GM21360 (cell line): ENCODE data around the gene MSI2.

Experiments
- ATAC-seq: cut with Tn5 transposase; IDR thresholded peaks from one replicate; pipeline ENCODE4 v1.9.1; 2021; ENCODE audit warnings: mild to moderate bottlenecking, moderate library complexity; ENCODE audit not compliant: unreplicated experiment

Gene MSI2

GRCh38 chr17:57548421-57549410 lies 292.4 kb downstream of the MSI2 start:
- ATAC-seq: no peak

DNA sequence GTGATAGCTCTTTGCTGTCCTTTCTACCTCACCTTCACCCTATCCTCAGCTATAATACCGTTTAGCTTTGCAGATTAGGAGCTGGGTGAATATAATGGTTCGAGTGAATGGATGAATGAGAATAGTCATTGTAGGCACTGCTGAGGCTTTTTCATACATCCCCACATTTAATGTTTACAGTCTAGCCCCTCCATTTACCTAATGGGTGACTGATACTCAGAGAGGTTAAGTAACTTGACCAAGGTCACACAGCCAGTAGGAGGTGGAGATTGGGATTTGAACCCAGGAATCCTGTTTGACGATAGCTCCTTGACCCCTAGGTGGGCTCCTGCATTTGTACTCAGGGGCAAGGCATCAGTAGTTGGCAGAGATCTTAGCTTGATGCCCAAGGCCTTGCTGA lies 293.1 kb downstream of the MSI2 start:
- ATAC-seq: no peak

GRCh38 chr17:57550016-57550415 lies 293.7 kb downstream of the MSI2 start:
- no peak for ATAC-seq

DNA sequence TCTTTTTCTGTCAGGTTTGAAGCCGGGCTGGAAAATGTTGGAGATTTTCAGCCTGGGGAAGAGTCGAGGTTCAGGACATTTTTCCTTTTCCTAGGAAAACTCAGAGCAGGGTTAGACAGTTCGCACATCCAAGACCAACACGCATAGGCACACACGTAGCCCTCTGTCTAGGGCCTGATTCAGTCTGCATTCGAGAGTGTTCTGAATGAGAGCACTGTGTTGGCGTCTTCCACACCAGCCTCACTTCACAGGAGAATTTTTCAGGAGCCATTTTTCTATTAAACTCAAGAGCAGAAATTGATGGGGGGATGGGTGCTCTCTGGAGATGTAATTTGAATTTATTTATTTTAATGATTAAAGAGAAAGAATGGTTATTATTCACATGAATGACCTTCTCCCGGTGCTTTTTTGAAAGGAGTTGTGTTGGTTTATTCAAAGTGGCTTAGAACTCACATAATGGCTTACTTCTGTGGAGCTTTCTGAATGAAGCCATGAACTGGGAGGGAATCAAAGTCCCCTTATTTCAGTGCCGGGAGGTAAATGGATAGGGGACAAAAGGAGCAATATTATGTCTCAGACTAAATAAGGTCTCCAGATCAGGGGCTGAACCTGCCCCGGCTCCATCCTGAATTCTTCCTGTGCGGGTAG lies 294.5 kb downstream of the MSI2 start:
- no peak for ATAC-seq

- peak; percentile 44 for ATAC-seq
These were observed 295.2 kb downstream of the MSI2 start for GRCh38 chr17:57551321-57552079.

DNA sequence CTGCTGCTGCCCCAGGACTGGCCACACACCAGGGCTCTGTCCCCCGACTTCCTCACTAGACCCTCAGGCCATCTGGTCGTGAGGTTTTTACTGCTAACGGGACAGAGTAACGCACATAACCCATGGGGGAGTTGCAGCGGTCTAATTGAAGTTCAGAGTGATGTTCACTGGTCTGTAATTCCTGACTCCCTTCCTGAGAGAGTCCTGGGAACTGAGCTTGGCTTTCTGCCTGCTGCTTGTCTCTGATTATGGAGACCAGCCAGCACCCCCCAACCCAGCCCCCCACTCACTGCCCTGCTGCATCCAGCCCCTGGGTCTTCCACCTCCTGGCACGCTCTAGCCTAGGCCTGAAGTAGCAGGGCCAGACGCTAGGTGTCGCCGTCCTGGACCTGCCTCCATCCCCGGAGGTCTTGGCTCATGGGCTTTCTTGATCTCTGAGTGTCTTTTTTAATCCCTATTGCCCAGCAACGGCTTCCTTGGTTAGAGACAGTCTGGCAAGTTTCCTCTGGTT lies 295.8 kb downstream of the MSI2 start:
- peak; percentile 50 for ATAC-seq

DNA sequence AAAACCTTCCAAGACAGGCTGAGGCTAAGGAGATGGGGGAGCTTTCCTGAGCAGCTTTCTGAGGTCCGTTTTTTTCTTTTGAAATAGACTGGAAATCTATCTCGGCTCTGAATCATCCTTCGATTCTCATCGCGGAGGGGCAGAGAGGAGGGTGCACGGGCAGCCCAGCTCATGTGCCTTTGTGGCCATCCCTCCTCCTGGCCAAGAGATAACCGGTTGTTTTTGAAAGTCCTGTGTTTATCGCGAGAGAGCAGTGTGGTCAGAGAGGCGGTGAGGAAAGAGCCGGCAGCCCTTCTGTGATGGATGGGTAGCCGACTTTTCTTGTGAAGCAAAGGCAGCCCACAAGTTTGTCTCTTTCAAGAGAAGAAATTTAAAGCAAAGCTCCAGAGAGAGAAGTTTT lies 297.2 kb downstream of the MSI2 start:
- no peak for ATAC-seq

DNA sequence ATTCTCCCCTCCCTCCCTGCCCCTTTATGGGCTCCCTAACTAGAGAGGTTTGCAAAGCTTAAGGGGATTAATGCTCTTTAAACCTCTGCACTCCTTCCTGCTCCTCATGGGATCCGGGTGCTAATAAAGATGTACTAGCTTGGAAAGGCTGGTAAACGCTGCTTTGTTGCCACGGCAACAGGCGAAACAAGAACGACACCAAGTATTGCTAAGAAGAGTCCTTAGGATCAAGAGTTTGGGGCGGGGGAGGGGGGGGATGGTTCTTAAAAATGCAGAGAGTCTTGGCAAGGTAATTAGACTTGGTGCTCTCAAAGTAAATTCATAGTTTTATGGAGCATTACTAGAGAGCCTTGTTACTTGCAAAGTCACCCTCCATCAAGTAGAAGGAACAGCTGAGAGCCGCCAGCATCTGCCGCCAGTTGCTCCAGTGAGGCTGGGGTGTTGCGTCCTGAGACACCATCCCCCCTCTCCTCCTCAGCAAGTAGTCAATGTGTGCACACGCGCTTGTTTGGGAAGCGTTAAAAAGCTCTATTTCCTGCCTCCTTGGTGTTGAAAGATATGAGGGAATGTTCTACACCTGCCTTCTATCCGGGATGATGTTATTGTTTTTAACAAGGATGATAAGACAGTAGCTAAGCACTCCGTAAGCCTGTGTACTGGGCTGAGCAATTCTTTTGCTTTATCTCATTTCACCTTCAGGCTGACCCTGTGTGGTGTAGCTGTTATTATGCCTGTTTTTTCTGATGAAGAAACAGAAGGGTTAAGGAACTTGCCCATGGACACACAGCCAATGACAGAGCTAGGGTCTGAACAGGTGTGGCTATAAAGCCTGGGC lies 297.9 kb downstream of the MSI2 start:
- ATAC-seq: no peak

GRCh38 chr17:57554826-57555635 lies 298.7 kb downstream of the MSI2 start:
- no peak for ATAC-seq

DNA sequence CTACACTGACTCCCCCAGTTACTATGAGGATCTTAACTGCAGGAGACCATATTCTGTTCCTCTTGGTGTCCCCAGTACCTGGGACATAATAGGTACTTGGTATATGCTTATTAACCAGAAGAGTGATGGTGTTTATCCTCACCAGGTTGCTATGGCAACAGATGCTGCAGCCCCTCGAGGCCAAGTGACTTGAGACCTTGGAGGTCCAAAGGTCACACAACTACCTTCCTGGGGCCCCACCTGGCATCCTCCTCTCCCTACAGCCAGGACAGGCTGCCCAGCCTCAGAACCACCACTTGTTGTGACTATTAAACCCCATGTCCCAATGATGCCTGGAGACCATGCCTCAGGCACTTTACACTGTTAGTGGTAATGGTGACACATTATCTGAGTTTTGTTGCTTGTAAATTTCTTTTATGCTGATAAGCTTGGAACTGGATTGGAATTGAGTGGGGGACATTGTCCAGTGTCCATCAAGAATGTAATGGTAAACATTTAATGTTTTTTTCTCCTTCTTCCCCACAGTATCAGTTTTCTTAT lies 299.4 kb downstream of the MSI2 start:
- ATAC-seq: no peak

DNA sequence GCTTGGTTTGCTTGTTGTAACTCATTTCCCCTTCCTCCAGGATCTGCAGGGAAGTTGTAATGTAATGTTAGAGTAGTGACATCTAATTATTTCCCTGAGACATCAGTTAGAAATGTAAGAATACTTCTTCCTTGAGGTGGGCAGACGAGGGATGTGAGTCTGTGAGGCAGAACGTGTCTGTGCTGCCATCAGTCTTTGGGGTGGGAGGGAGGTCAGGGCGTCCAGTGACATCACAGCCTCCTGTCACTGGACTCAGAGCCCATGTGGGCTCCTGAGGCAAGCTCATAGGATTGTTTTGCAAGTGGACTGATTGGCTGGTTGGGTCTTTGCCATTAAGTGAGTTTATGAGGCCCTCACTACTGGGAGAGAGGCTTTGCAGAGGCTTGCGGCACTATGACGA lies 300.0 kb downstream of the MSI2 start:
- no peak for ATAC-seq

GRCh38 chr17:57556977-57557376 lies 300.7 kb downstream of the MSI2 start:
- no peak for ATAC-seq

DNA sequence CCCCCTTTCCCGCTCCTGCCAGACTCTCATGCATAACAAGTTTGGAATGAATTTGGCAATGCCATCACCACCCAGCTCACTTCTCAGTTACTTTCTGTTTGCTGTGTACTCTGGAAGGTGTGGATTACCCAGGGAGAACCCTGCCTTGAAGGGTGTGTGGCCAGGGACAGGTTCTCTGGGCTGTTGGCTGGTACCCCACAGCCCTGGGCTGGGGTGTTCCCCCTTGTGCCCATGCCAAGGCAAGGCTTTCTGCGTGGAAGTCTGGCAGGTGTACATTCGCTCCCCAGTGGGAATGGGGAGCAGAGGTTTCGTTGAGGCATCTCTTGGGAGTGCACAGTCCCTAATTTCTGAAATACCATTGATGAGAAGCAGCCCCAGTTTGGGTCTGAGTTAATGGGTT lies 301.1 kb downstream of the MSI2 start:
- no peak for ATAC-seq

DNA sequence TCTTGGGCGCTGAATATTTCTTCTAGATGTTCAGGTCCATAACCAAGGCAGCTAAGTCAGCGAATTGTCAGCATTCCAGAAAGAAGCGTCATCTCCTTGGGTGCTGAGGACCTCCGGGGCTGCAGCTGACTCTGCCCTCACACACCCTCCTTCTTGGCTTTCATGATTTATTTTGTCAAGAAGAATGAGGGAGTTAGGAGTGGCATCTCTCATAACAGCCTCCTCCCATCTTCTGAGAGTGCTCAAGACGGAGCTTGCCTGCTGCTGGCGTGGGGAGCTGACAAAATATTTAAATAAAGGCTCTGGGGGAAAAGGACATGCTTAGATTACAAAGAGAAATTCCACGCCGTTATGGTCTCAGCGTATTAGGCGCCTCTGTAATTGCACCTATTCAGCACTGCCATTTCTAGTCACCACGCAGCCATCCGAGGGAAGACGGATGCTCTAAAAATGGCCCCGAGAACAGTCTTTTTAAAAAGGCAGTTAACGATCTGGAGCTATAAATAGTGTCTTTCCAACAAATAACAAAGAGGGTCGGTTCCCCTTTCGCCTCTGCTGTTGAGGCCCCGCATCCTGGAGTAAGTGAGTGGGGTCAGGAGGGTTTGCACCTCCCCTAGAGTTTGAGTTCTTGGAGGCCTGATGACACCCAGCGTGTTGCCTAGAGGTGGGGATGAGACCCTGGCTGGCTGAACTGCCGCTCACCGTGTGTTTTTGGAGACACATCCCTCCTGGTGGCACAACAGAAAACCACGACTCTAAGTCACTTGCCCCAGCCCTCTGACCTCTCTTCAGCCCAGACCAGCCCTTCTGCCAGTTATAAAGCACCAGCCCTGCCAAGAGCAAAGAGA lies 301.7 kb downstream of the MSI2 start:
- ATAC-seq: no peak

DNA sequence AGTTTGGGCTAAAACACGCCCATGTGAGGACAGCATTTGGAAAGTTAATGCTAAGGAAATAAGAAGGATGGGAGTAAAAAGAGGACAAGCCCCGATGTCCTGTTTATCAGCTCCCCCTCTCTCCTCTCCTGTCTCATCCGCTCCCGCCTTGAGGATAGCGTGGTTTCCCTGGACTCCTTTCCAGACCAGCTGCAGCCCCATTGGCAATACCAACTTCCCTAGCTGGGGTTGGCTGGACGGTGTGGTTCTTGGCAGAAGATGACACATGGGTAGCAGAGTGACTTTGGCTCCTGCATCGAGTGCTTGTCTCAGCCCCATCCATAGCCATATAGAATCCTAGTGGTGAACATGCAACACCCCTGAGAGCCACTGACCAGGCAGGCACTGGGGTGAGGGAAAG lies 302.9 kb downstream of the MSI2 start:
- ATAC-seq: no peak

- no peak for ATAC-seq
These were observed 303.5 kb downstream of the MSI2 start for GRCh38 chr17:57559634-57560318.

GRCh38 chr17:57560319-57560705 lies 304.0 kb downstream of the MSI2 start:
- ATAC-seq: no peak
